ENCODE results near the gene SFTA2.

DNA sequence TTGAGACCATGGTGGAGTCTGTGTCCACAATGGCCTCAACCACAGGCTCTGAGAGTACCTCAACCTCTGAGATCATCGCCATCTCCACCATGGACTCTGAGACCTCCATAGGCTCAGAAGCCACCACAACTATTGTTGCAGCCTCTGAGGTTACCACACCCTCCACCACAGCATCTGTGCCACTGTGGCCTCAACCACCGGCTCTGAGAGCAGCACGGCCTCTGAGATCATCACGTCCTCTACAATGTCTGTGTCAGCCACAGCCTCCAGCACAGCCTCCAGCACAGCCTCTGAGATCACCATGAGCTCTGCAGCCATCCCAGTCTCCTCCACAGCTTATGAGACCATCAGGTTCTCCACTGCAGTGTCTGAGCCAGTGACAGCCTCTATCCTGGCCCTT lies 32.1 kb upstream of the SFTA2 start:
- no peak for TF ChIP-seq POLR2A (IDR thresholded peaks at IDR 0.05)
- TF ChIP-seq, protein P1, sequence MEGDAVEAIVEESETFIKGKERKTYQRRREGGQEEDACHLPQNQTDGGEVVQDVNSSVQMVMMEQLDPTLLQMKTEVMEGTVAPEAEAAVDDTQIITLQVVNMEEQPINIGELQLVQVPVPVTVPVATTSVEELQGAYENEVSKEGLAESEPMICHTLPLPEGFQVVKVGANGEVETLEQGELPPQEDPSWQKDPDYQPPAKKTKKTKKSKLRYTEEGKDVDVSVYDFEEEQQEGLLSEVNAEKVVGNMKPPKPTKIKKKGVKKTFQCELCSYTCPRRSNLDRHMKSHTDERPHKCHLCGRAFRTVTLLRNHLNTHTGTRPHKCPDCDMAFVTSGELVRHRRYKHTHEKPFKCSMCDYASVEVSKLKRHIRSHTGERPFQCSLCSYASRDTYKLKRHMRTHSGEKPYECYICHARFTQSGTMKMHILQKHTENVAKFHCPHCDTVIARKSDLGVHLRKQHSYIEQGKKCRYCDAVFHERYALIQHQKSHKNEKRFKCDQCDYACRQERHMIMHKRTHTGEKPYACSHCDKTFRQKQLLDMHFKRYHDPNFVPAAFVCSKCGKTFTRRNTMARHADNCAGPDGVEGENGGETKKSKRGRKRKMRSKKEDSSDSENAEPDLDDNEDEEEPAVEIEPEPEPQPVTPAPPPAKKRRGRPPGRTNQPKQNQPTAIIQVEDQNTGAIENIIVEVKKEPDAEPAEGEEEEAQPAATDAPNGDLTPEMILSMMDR (IDR thresholded peaks at IDR 0.05), result no peak
